SK-N-SH treated with all-trans-retinoic acid at 6 μM for 48 hours (cell line): ENCODE results near the gene ANKRD44.

Source experiments
- ARNTL ChIP-seq: fragments of 450-650 bp; formaldehyde crosslinking; IDR thresholded peaks from 2 replicates; pipeline ENCODE4 v1.5.0; 2020; ENCODE audit warnings: low read depth, mild to moderate bottlenecking, moderate library complexity, borderline replicate concordance
- CSDC2 ChIP-seq: fragments of 250-450 bp; sonication (Bioruptor Pico); IDR thresholded peaks from 2 replicates; pipeline ENCODE4 v1.5.0; 2020; ENCODE audit warnings: mild to moderate bottlenecking, moderate library complexity
- PPARA ChIP-seq: fragments of 250-450 bp; sonication (Bioruptor Pico); IDR thresholded peaks from 2 replicates; pipeline ENCODE4 v1.5.0; 2020; ENCODE audit warnings: mild to moderate bottlenecking, borderline replicate concordance
- RARB ChIP-seq: fragments of 250-450 bp; sonication (Bioruptor Pico); IDR thresholded peaks from 2 replicates; pipeline ENCODE4 v1.8.0; 2021; ENCODE audit warnings: mild to moderate bottlenecking, moderate library complexity
- SNAI2 ChIP-seq: fragments of 250-450 bp; sonication (Bioruptor Pico); IDR thresholded peaks from 2 replicates; pipeline ENCODE4 v1.5.0; 2020; ENCODE audit warnings: mild to moderate bottlenecking, moderate library complexity
- TCF4 ChIP-seq: fragments of 250-450 bp; sonication (Bioruptor Pico); IDR thresholded peaks from 2 replicates; pipeline ENCODE4 v1.8.0; 2021; ENCODE audit warnings: mild to moderate bottlenecking, moderate library complexity, borderline replicate concordance
- TOX ChIP-seq: fragments of 250-450 bp; sonication (Bioruptor Pico); IDR thresholded peaks from 2 replicates; pipeline ENCODE4 v1.8.0; 2021; ENCODE audit warnings: mild to moderate bottlenecking, moderate library complexity, borderline replicate concordance
- ZFP3 ChIP-seq: fragments of 250-450 bp; sonication (Bioruptor Pico); IDR thresholded peaks from 2 replicates; pipeline ENCODE4 v1.5.0; 2020; ENCODE audit warnings: mild to moderate bottlenecking, moderate library complexity
- TF ChIP-seq, protein P1 (sequence below): fragments of 250-450 bp; sonication (Bioruptor Pico); IDR thresholded peaks from 2 replicates; pipeline ENCODE4 v1.5.1; 2020; ENCODE audit warnings: low read depth, mild to moderate bottlenecking, moderate library complexity
- TF ChIP-seq, protein P2 (sequence below): fragments of 250-450 bp; sonication (Bioruptor Pico); IDR thresholded peaks from 2 replicates; pipeline ENCODE4 v1.8.0; 2020; ENCODE audit warnings: mild to moderate bottlenecking, moderate library complexity, borderline replicate concordance

DNA sequence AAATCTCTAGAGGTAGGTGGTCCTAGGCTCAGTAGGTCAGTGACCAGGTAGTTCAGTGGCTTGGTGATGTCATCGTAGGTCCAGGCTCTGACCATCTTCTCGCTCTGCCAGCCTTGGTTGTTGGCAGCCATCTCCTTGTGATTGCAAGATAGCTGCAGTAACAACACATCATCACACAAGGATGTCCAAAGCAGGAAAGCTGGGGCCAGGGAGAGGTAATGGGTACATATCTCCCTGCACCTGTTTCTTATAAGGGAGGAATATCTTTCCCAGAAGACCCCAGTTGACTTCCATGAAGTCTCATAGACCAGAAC lies 60.5 kb downstream of the ANKRD44 start:
- TF ChIP-seq ARNTL (no peak), CSDC2 (no peak), TCF4 (CRISPR knock-in tag) (no peak), PPARA (CRISPR knock-in tag) (no peak), ZFP3 (CRISPR knock-in tag) (no peak), SNAI2 (no peak), TOX (no peak), RARB (no peak)
- TF ChIP-seq, protein P1, sequence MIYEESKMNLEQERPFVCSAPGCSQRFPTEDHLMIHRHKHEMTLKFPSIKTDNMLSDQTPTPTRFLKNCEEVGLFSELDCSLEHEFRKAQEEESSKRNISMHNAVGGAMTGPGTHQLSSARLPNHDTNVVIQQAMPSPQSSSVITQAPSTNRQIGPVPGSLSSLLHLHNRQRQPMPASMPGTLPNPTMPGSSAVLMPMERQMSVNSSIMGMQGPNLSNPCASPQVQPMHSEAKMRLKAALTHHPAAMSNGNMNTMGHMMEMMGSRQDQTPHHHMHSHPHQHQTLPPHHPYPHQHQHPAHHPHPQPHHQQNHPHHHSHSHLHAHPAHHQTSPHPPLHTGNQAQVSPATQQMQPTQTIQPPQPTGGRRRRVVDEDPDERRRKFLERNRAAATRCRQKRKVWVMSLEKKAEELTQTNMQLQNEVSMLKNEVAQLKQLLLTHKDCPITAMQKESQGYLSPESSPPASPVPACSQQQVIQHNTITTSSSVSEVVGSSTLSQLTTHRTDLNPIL, result no peak
- TF ChIP-seq, protein P2, sequence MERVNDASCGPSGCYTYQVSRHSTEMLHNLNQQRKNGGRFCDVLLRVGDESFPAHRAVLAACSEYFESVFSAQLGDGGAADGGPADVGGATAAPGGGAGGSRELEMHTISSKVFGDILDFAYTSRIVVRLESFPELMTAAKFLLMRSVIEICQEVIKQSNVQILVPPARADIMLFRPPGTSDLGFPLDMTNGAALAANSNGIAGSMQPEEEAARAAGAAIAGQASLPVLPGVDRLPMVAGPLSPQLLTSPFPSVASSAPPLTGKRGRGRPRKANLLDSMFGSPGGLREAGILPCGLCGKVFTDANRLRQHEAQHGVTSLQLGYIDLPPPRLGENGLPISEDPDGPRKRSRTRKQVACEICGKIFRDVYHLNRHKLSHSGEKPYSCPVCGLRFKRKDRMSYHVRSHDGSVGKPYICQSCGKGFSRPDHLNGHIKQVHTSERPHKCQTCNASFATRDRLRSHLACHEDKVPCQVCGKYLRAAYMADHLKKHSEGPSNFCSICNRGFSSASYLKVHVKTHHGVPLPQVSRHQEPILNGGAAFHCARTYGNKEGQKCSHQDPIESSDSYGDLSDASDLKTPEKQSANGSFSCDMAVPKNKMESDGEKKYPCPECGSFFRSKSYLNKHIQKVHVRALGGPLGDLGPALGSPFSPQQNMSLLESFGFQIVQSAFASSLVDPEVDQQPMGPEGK, result no peak
